C4-2B (cell line): ENCODE measurements around the gene EYA4.

ENCODE experiments used
- H3K27ac ChIP-seq: fragments of 450-650 bp; 2 replicates; pipeline ENCODE4 v1.5.1; 2017
- ZFX ChIP-seq: fragments of 450-650 bp; IDR thresholded peaks from 2 replicates; pipeline ENCODE4 v1.6.1; 2017
- TF ChIP-seq, protein P1 (sequence below): fragments of 450-650 bp; conservative IDR thresholded peaks from 2 replicates; pipeline ENCODE4 v1.5.1; 2017; ENCODE audit warnings: mild to moderate bottlenecking

The EYA4 gene

DNA sequence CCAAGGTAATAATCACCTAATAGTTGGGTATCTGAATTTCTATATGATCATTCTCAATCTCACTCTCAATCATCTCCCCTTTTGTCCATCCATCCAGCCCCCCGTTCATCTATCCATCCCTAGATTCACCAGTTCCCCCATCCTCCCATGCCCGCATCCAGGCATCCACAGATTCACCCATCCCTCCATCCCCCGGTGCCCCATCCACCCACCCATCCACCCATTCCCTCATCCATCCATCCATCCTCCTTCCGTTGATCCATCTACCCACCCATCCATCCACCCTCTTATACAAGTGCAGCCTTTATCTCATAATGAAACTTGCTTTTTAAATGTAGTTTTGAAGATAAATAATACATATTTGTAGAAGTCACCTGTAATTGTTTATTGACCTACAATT, 76.5 kb downstream of the EYA4 start:
- H3K27ac ChIP-seq: no peak overlapping the region
- TF ChIP-seq, protein P1, sequence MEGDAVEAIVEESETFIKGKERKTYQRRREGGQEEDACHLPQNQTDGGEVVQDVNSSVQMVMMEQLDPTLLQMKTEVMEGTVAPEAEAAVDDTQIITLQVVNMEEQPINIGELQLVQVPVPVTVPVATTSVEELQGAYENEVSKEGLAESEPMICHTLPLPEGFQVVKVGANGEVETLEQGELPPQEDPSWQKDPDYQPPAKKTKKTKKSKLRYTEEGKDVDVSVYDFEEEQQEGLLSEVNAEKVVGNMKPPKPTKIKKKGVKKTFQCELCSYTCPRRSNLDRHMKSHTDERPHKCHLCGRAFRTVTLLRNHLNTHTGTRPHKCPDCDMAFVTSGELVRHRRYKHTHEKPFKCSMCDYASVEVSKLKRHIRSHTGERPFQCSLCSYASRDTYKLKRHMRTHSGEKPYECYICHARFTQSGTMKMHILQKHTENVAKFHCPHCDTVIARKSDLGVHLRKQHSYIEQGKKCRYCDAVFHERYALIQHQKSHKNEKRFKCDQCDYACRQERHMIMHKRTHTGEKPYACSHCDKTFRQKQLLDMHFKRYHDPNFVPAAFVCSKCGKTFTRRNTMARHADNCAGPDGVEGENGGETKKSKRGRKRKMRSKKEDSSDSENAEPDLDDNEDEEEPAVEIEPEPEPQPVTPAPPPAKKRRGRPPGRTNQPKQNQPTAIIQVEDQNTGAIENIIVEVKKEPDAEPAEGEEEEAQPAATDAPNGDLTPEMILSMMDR: no peak
- TF ChIP-seq ZFX: no peak

DNA sequence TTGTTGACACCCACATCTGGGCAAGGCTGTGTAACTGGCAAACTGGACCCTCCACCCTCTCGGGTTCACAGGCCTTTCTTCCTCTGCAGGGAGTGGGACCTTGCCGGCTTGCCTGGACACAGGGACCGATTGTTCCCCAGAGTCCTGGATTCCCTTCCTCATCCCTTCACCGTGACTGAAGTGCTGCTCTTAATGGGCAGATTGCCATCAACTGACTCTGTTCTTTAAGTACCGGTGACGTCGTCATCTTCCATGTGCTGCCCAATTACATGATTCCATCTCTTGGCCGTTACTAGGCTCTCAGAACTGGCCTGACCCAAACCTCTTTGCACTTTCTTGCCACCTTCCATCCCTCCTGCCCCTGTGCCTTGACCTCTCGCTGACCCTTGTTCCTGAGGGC, 85.4 kb downstream of the EYA4 start:
- TF ChIP-seq ZFX: no peak
- TF ChIP-seq, protein P1: no peak
- no peak overlapping the region for H3K27ac ChIP-seq

DNA sequence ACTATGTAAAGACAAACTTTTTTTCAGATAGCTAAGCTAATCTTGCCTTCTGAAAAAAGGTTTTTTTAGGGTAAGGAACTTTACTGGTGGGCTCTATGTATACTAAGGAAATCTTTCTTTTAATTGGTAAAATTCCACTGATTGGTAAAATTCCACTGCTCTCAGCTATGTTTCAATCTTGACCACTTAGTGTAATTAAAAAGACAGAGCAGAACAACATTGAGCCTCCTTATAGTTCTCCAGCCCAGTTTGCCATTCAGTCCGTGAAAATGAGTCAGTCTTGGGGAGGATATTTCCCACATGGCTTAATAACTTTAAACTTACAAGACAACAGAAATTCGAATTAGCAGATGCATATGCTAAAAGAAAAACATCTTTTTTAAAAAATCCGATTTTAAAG, 92.7 kb downstream of the EYA4 start:
- H3K27ac ChIP-seq: no peak overlapping the region
- TF ChIP-seq ZFX: no peak
- TF ChIP-seq, protein P1: no peak

DNA sequence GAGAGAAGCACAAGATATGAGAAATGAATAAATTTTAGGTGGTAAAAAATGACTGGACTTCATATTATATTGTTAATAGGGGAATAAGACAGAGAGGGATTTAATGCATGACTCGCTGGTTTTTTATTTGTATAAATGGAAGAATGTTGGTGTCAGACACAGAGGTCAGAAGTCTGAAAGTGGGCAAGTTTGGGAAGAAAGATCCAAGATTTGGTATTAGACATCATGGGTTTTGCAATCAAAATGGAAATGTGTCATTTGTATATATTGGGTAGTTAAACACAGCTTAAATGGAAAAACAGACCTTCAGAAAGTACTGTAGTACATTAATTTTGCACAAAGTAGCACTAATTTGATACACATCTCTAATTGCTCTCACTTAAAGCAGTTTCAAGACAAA, 96.2 kb downstream of the EYA4 start:
- TF ChIP-seq ZFX: no peak
- TF ChIP-seq, protein P1: no peak
- no peak overlapping the region for H3K27ac ChIP-seq

DNA sequence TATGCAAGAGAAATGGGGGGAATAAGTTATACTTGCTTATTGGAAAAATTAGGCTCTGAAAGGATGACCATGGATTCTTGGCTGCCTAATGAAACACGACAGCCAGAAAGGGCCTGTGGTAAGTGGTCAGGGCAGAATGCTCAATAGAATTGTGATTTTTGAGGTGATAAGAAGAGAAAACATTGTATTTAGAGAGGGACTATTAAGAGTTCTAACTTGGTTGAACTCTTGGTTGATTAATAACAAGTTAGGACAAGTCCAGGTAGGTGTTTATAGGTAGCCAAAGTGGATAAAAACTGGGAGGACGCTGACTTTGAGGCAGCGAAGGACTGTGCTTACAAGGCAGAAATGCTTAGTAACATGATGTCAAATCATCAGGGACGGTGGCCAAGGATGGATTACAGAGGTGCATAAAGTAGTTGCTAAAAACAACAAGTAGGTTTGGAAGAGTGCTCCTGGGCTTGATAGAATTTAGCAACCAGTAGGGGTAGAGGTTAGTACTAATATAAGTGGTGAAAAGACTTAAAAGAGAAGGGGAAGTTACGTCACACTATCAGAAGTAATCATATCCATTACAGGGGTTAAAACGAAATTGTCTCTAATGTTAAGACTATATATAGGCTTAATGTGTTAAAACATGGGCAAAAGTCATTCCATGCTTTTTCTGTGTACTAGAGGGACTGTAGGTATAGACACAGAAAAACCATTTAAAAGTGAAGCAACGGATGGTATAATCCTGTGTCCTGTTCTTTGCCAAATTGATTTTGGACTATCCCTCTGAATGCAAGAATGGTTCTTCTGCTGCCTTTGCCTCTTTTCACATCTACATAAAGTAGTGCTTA, 98.6 kb downstream of the EYA4 start:
- no peak overlapping the region for H3K27ac ChIP-seq
- TF ChIP-seq ZFX: no peak
- TF ChIP-seq, protein P1: no peak

DNA sequence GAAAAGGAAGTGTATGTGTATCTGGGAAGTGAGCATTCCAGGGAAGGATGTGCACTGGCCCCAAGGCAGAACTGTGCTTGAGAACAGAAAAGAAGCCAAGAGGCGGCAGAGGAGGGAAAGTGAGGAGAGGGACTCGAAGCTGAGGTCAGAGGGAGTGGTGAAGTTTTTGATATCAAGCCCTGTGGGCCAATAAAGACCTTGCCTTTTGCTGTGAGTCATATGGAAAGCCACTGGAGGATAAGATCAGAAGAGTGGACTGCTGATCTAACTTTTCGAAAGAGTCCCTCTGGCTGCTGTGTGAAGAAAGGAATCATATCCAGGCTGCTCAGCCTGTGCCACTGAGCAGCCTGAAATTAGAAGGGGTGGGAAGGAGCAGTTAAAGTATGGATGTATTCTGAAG, 99.4 kb downstream of the EYA4 start:
- TF ChIP-seq ZFX: no peak
- TF ChIP-seq, protein P1: no peak
- no peak overlapping the region for H3K27ac ChIP-seq

DNA sequence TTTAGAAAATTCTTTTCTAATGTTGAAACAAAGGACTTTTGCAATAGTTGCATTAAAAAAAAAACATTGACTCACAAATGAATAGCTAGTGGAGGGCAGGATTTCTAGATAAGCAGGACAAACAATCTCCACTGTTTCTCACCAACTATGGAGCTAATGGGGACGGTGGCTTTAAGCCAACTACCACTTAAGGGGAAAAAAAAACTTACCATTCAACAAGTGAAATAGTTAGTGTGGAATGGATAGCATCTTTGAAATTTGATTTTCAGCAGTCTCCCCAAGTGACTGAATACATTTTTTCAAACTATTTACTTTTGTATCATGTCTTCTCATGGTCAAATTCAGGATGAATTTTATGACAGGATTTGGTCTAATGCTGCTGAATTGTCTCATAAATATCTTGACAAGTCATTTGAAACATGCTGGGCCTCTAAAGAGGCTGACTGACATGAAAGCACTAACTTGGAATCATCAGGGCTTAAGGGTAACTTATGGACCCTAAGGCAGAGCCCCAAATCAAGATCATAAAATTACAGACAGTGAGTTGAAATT, 100.5 kb downstream of the EYA4 start:
- H3K27ac ChIP-seq: no peak overlapping the region
- TF ChIP-seq, protein P1: no peak
- TF ChIP-seq ZFX: no peak
